Right cardiac atrium (tissue), 5 donors: ENCODE data around the gene PRKN. TPM values are rescaled to one million over a fixed set of nuclear protein-coding genes. Genes with fewer than 3 reads are reported as not detected.

Experiments
- ATAC-seq, 2 donors: fragments of 200-7000 bp; cut with Tn5 transposase; one replicate each; pipeline versions ENCODE4 v1.8.0 to v1.9.1; 2020; ENCODE audit warnings: moderate library complexity in 2 of 2, mild to moderate bottlenecking in 1 of 2
- DNase-seq, 3 donors: peaks; one replicate each; pipeline ENCODE4 v3.0.0-alpha.2; 2020
- H3K27ac ChIP-seq: one replicate; pipeline ENCODE4 v1.5.1; 2013; ENCODE audit warnings: mild to moderate bottlenecking, low read length, control low read depth, moderate library complexity
- H3K27me3 ChIP-seq: one replicate; pipeline ENCODE4 v1.6.1; 2013; ENCODE audit not compliant: control insufficient read depth, insufficient read depth
- H3K4me1 ChIP-seq: one replicate; pipeline ENCODE4 v1.6.1; 2013; ENCODE audit warnings: low read length; ENCODE audit not compliant: control insufficient read depth, insufficient read depth
- H3K4me3 ChIP-seq: one replicate; pipeline ENCODE4 v1.5.1; 2013; ENCODE audit warnings: low read length, control low read depth
- H3K9me3 ChIP-seq: one replicate; pipeline ENCODE4 v1.6.1; 2013; ENCODE audit warnings: low read length; ENCODE audit not compliant: control insufficient read depth
- WGBS: extraction: QIAGEN DNeasy Blood & Tissue Kit; methylation state at CpG from one replicate; pipeline ENCODE4 v1.1.7; 2013; 5-methylcytosine and 5-hydroxymethylcytosine counted together
- intact Hi-C, 4 donors: fragments of 100-400 bp; cut with DNase I; formaldehyde crosslinking; loops; one replicate each; pipeline versions ENCODE4 v1.11.0 to v1.14.0; 2022 to 2023
- polyA plus RNA-seq: library from polyadenylated mRNA; stranded (reverse); fragments of 200-250 nt; gene quantifications from one replicate; pipeline ENCODE4 v1.2.3, GENCODE V29; 2013
- total RNA-seq, 4 donors: library from RNA; stranded (reverse); fragmentation: NEBNext Ultra II Directional; extraction: Animal tissue kit (Norgen Biotek cat#: 25700); gene quantifications; one replicate each; pipeline ENCODE4 v1.2.1, GENCODE V29; 2021
- donor health status: healthy with polysubstance abuse.
- donor health status: DM: no; HTN: yes; CAD: no.
- donor health status: DM: no; HTN: no; CAD: no.
- donor health status: DM: no; HTN: yes; CAD: no; lungs with severe emphysema.
- donor health status: DM: yes; HTN: yes; CAD: no.

The PRKN gene
- total and polyA plus RNA-seq, 5 donors = 9.6 to 33.0 (median 24.8) TPM

GRCh38 chr6:161924516-161925116, 803.0 kb downstream of the PRKN start:
- Histone ChIP-seq H3K9me3 (no peaks in the 10 kb centered on the region), H3K27ac (no peak overlapping the region), H3K27me3 (no peaks in the 10 kb centered on the region), H3K4me1 (no peaks in the 10 kb centered on the region), H3K4me3 (no peak overlapping the region)
- ATAC-seq (no peak), DNase-seq (no peak)
- intact Hi-C loops = no loop called here
- WGBS = 60% methylated on average over 5 of the region's 5 CpGs

- Histone ChIP-seq H3K27ac (no peak overlapping the region), H3K4me3 (no peak overlapping the region), H3K9me3 (no peaks in the 10 kb centered on the region), H3K4me1 (no peaks in the 10 kb centered on the region), H3K27me3 (no peaks in the 10 kb centered on the region)
- DNase-seq (peak; percentile 52 to 67 (median 65)), ATAC-seq (peak; percentile 80 to 91)
- intact Hi-C loops = no loop called here
- 13% methylated on average over 1 of the region's 1 CpG for WGBS
Observed at GRCh38 chr6:161922631-161923119, 804.9 kb downstream of the PRKN start.

GRCh38 chr6:161921602-161922395, 805.8 kb downstream of the PRKN start:
- intact Hi-C loops = no loop called here
- Histone ChIP-seq H3K4me3 (no peak overlapping the region), H3K27ac (no peak overlapping the region), H3K4me1 (no peaks in the 10 kb centered on the region), H3K27me3 (no peaks in the 10 kb centered on the region), H3K9me3 (no peaks in the 10 kb centered on the region)
- no peak for DNase-seq
- ATAC-seq = no peak
- 56% methylated on average over 3 of the region's 3 CpGs for WGBS

- no peaks in the 10 kb centered on the region for H3K4me1 ChIP-seq
- WGBS = 60% methylated on average over 2 of the region's 2 CpGs
- ATAC-seq (no peak), DNase-seq (no peak)
- no peak overlapping the region for H3K27ac ChIP-seq
- H3K9me3 ChIP-seq = no peaks in the 10 kb centered on the region
- H3K4me3 ChIP-seq = no peak overlapping the region
- no peaks in the 10 kb centered on the region for H3K27me3 ChIP-seq
- intact Hi-C loops = no loop called here
Observed at GRCh38 chr6:161919691-161920090, 807.9 kb downstream of the PRKN start.

- intact Hi-C loops = no loop called here
- 87% methylated on average over 15 of the region's 15 CpGs for WGBS
- ATAC-seq (no peak), DNase-seq (no peak)
- H3K27ac ChIP-seq = no peak overlapping the region
- H3K9me3 ChIP-seq = no peaks in the 10 kb centered on the region
- no peak overlapping the region for H3K4me3 ChIP-seq
- H3K27me3 ChIP-seq = no peaks in the 10 kb centered on the region
- H3K4me1 ChIP-seq = no peaks in the 10 kb centered on the region
Observed at GRCh38 chr6:161918628-161919205, 808.8 kb downstream of the PRKN start.

- H3K4me3 ChIP-seq = no peak overlapping the region
- no peak overlapping the region for H3K27ac ChIP-seq
- H3K4me1 ChIP-seq = no peaks in the 10 kb centered on the region
- DNase-seq = no peak
- no peak for ATAC-seq
- intact Hi-C loops = no loop called here
- H3K9me3 ChIP-seq = no peaks in the 10 kb centered on the region
- 90% methylated on average over 6 of the region's 6 CpGs for WGBS
- H3K27me3 ChIP-seq = no peaks in the 10 kb centered on the region
Observed at GRCh38 chr6:161918109-161918531, 809.4 kb downstream of the PRKN start.

- intact Hi-C loops = no loop called here
- WGBS = 72% methylated on average over 4 of the region's 4 CpGs
- ATAC-seq (no peak), DNase-seq (no peak)
- Histone ChIP-seq H3K27ac (no peak overlapping the region), H3K4me1 (no peaks in the 10 kb centered on the region), H3K9me3 (no peaks in the 10 kb centered on the region), H3K27me3 (no peaks in the 10 kb centered on the region), H3K4me3 (no peak overlapping the region)
Observed at GRCh38 chr6:161917645-161918044, 809.9 kb downstream of the PRKN start.

- Histone ChIP-seq H3K27ac (no peak overlapping the region), H3K4me1 (no peaks in the 10 kb centered on the region), H3K4me3 (no peak overlapping the region), H3K27me3 (no peaks in the 10 kb centered on the region), H3K9me3 (no peaks in the 10 kb centered on the region)
- ATAC-seq (no peak), DNase-seq (no peak)
- intact Hi-C loops = no loop called here
- 90% methylated on average over 4 of the region's 4 CpGs for WGBS
Observed at GRCh38 chr6:161915456-161915964, 812.1 kb downstream of the PRKN start.

- Histone ChIP-seq H3K9me3 (no peaks in the 10 kb centered on the region), H3K4me1 (no peaks in the 10 kb centered on the region), H3K4me3 (no peak overlapping the region), H3K27ac (no peak overlapping the region), H3K27me3 (no peaks in the 10 kb centered on the region)
- intact Hi-C loops = no loop called here
- no peak for DNase-seq
- ATAC-seq = no peak
- WGBS = 76% methylated on average over 7 of the region's 7 CpGs
Observed at GRCh38 chr6:161908872-161909271, 818.7 kb downstream of the PRKN start.

- 86% methylated on average over 5 of the region's 5 CpGs for WGBS
- H3K9me3 ChIP-seq = no peaks in the 10 kb centered on the region
- no peaks in the 10 kb centered on the region for H3K4me1 ChIP-seq
- no peak for DNase-seq
- H3K27me3 ChIP-seq = no peaks in the 10 kb centered on the region
- no peak for ATAC-seq
- no peak overlapping the region for H3K4me3 ChIP-seq
- intact Hi-C loops = no loop called here
- H3K27ac ChIP-seq = no peak overlapping the region
Observed at GRCh38 chr6:161906571-161906970, 821.0 kb downstream of the PRKN start.

- DNase-seq = no peak
- no peak overlapping the region for H3K4me3 ChIP-seq
- intact Hi-C loops = no loop called here
- no peaks in the 10 kb centered on the region for H3K27me3 ChIP-seq
- WGBS = 57% methylated on average over 2 of the region's 2 CpGs
- peak in 1 of 2 donors; percentile 24 for ATAC-seq
- H3K9me3 ChIP-seq = no peaks in the 10 kb centered on the region
- H3K27ac ChIP-seq = no peak overlapping the region
- no peaks in the 10 kb centered on the region for H3K4me1 ChIP-seq
Observed at GRCh38 chr6:161903584-161904212, 823.9 kb downstream of the PRKN start.
